Measurements from ENCODE around the gene YTHDF1.
"Not testable (repeated sequence)": the region's sequence is repeated elsewhere in the genome, so short reads cannot be mapped to it uniquely, and the experiment has no call there.

The YTHDF1 gene

GRCh38 chr20:63226042-63226943 is 10.4 kb upstream of the YTHDF1 start:
- no peak for DNase-seq (ENCODE audit: low spot score)

GRCh38 chr20:63225082-63225454 is 9.1 kb upstream of the YTHDF1 start:
- DNase-seq (ENCODE audit: low spot score): no peak

GRCh38 chr20:63224412-63225081 is 8.6 kb upstream of the YTHDF1 start:
- no peak for DNase-seq (ENCODE audit: low spot score)

- no peak for DNase-seq (ENCODE audit: low spot score)
These were observed 7.9 kb upstream of the YTHDF1 start for GRCh38 chr20:63223826-63224207.

GRCh38 chr20:63223121-63223825 is 7.3 kb upstream of the YTHDF1 start:
- DNase-seq (ENCODE audit: low spot score): peak; percentile 73

- no peak for DNase-seq (ENCODE audit: low spot score)
These were observed 6.6 kb upstream of the YTHDF1 start for GRCh38 chr20:63222541-63222940.

- DNase-seq (ENCODE audit: low spot score): not testable (repeated sequence)
These were observed 5.6 kb upstream of the YTHDF1 start for GRCh38 chr20:63221400-63222053.

- no peak for DNase-seq (ENCODE audit: low spot score)
These were observed 4.9 kb upstream of the YTHDF1 start for GRCh38 chr20:63220696-63221399.

GRCh38 chr20:63219866-63220521 is 4.1 kb upstream of the YTHDF1 start:
- no peak for DNase-seq (ENCODE audit: low spot score)

- no peak for DNase-seq (ENCODE audit: low spot score)
These were observed 3.5 kb upstream of the YTHDF1 start for GRCh38 chr20:63219447-63219821.

- no peak for DNase-seq (ENCODE audit: low spot score)
These were observed 2.9 kb upstream of the YTHDF1 start for GRCh38 chr20:63218701-63219446.

- DNase-seq (ENCODE audit: low spot score): no peak
These were observed 1.8 kb upstream of the YTHDF1 start for GRCh38 chr20:63217706-63218105.

GRCh38 chr20:63216849-63217471 is 1.0 kb upstream of the YTHDF1 start:
- DNase-seq (ENCODE audit: low spot score): no peak

GRCh38 chr20:63215101-63216040 is 560 bp downstream of the YTHDF1 start:
- peak; percentile 75 for DNase-seq (ENCODE audit: low spot score)

- no peak for DNase-seq (ENCODE audit: low spot score)
These were observed 1.4 kb downstream of the YTHDF1 start for GRCh38 chr20:63214514-63214913.

- DNase-seq (ENCODE audit: low spot score): no peak
These were observed 3.1 kb downstream of the YTHDF1 start for GRCh38 chr20:63212792-63213191.

- no peak for DNase-seq (ENCODE audit: low spot score)
These were observed 3.6 kb downstream of the YTHDF1 start for GRCh38 chr20:63212393-63212730.

GRCh38 chr20:63210011-63210605 is 5.8 kb downstream of the YTHDF1 start:
- DNase-seq (ENCODE audit: low spot score): no peak
